ENCODE results near the gene CPXM2. TPM values are rescaled to one million over a fixed set of nuclear protein-coding genes. Genes with fewer than 3 reads are reported as not detected.
A peak's percentile ranks its signal among the peaks of the same experiment; 100 is the strongest.

The CPXM2 gene
- total RNA-seq, 2 donors from 2014 or later = 1.4 to 1.9 TPM

- Histone ChIP-seq H3K36me3 (ENCODE audit: control insufficient read depth, insufficient read depth, low read length) (no peaks in the 10 kb centered on the region), H3K27ac (ENCODE audit: low read depth, low read length) (no peak overlapping the region), H3K9me3 (ENCODE audit: control insufficient read depth, low read length) (no peaks in the 10 kb centered on the region), H3K27me3 (ENCODE audit: control insufficient read depth, insufficient read depth, low read length, poor library complexity, severe bottlenecking) (no peaks in the 10 kb centered on the region), H3K4me3 (ENCODE audit: low read length) (no peak overlapping the region), H3K9ac (ENCODE audit: extremely low read depth, low read length, poor library complexity, severe bottlenecking) (no peak overlapping the region), H3K4me1 (ENCODE audit: control insufficient read depth, insufficient read depth, low read length) (peaks cover 4% of the 10 kb centered on the region)
- H3K9me3 Mint-ChIP-seq = no peaks in the 10 kb centered on the region
- H3K27ac Mint-ChIP-seq = no peak overlapping the region
- no peak for DNase-seq
- H3K4me1 Mint-ChIP-seq = peaks cover 9% of the 10 kb centered on the region
- no peaks in the 10 kb centered on the region for H3K36me3 Mint-ChIP-seq (ENCODE audit: low read depth)
- TF ChIP-seq CTCF (conservative IDR thresholded peaks at IDR 0.05) = no peak
- no peak overlapping the region for H3K4me3 Mint-ChIP-seq
- 86 to 100% methylated on average over 5 to 9 of the region's 9 CpGs for whole genome bisulfite sequencing, 2 experiments (ENCODE audit: insufficient coverage in 1 of 2, insufficient read length in 1 of 2)
- no peaks in the 10 kb centered on the region for H3K27me3 Mint-ChIP-seq (ENCODE audit: insufficient read depth)
Measured at GRCh38 chr10:123865350-123865749, 26.3 kb downstream of the CPXM2 start.

DNA sequence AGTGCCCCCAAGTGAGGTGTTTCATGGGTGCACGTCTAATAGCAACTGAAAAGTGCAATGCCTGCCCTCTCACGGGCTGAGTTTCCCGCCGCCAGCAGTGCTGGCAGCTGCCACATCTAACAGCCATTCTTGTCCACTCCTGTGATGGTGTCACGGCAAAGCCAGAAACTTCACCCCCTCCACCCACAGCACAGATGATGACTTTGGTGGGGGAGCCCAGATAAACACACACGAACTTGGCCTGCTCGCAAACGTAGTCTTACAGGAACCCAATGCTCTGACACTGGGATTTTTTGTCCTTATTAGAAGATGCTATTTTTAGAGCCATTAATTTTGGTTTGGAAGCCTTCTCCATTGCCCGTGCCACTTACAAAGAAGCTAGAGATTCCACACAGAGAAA, 26.7 kb downstream of the CPXM2 start:
- no peak overlapping the region for H3K27ac ChIP-seq (ENCODE audit: low read depth, low read length)
- H3K27me3 ChIP-seq (ENCODE audit: control insufficient read depth, insufficient read depth, low read length, poor library complexity, severe bottlenecking) = no peaks in the 10 kb centered on the region
- no peak for DNase-seq
- 80 to 84% methylated on average over 5 to 9 of the region's 9 CpGs for WGBS, 2 experiments (ENCODE audit: insufficient coverage in 1 of 2, insufficient read length in 1 of 2)
- H3K4me3 ChIP-seq (ENCODE audit: low read length) = no peak overlapping the region
- Mint-ChIP-seq H3K4me3 (no peak overlapping the region), H3K27ac (no peak overlapping the region), H3K9me3 (no peaks in the 10 kb centered on the region), H3K27me3 (ENCODE audit: insufficient read depth) (no peaks in the 10 kb centered on the region), H3K36me3 (ENCODE audit: low read depth) (no peaks in the 10 kb centered on the region), H3K4me1 (peaks cover 5% of the 10 kb centered on the region)
- no peak for TF ChIP-seq CTCF (conservative IDR thresholded peaks at IDR 0.05)
- H3K36me3 ChIP-seq (ENCODE audit: control insufficient read depth, insufficient read depth, low read length) = no peaks in the 10 kb centered on the region
- no peaks in the 10 kb centered on the region for H3K9me3 ChIP-seq (ENCODE audit: control insufficient read depth, low read length)
- H3K9ac ChIP-seq (ENCODE audit: extremely low read depth, low read length, poor library complexity, severe bottlenecking) = no peak overlapping the region
- H3K4me1 ChIP-seq (ENCODE audit: control insufficient read depth, insufficient read depth, low read length) = peaks cover under 1% of the 10 kb centered on the region

DNA sequence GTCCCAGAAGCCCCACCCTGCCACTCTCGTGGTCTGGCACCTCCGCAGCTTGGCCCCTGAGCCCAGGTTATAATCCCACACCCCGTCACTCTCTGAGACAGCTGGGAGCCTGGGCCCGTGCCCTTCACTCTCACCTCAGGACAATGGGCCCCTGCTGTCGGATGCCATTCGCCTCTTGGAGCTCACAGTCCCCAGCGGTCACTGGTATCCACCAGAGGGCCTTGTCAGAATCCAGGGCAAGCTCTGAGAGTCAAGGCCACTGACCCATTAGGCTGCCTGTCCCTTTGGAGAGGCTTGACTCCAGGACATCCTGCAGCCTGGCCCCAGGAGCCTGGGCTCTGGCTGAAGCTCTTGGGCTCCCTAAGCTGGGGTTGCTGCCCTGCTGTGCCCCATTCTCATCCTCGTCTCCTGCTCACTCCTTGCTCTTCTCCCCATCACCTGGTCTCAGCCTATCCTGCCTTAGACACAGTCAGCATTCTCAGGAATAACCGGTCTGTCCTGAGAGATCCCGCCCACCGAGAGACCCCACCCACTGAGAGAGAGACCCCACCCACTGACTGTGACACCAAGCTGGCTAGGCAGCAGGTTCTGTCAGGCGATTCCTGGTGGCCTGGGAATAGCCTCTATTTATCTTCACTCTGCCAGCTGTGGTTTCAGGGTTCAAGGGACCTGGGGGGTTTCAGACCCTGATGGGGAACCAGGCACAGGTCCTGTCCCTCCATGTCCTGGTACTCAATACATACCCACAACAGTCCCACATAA, 27.7 kb downstream of the CPXM2 start:
- no peak overlapping the region for H3K27ac Mint-ChIP-seq
- no peaks in the 10 kb centered on the region for H3K4me1 ChIP-seq (ENCODE audit: control insufficient read depth, insufficient read depth, low read length)
- peak; percentile 48 for TF ChIP-seq CTCF (conservative IDR thresholded peaks at IDR 0.05)
- no peaks in the 10 kb centered on the region for H3K36me3 ChIP-seq (ENCODE audit: control insufficient read depth, insufficient read depth, low read length)
- H3K9me3 ChIP-seq (ENCODE audit: control insufficient read depth, low read length) = no peaks in the 10 kb centered on the region
- 86 to 96% methylated on average over 7 to 12 of the region's 12 CpGs for WGBS, 2 experiments (ENCODE audit: insufficient coverage in 1 of 2, insufficient read length in 1 of 2)
- H3K36me3 Mint-ChIP-seq (ENCODE audit: low read depth) = no peaks in the 10 kb centered on the region
- no peak overlapping the region for H3K9ac ChIP-seq (ENCODE audit: extremely low read depth, low read length, poor library complexity, severe bottlenecking)
- no peaks in the 10 kb centered on the region for H3K27me3 Mint-ChIP-seq (ENCODE audit: insufficient read depth)
- DNase-seq = peak; percentile 89
- H3K27me3 ChIP-seq (ENCODE audit: control insufficient read depth, insufficient read depth, low read length, poor library complexity, severe bottlenecking) = no peaks in the 10 kb centered on the region
- no peak overlapping the region for H3K27ac ChIP-seq (ENCODE audit: low read depth, low read length)
- H3K4me1 Mint-ChIP-seq = peaks cover 5% of the 10 kb centered on the region
- no peak overlapping the region for H3K4me3 ChIP-seq (ENCODE audit: low read length)
- H3K9me3 Mint-ChIP-seq = no peaks in the 10 kb centered on the region
- H3K4me3 Mint-ChIP-seq = no peak overlapping the region

All from endodermal cell (in vitro differentiated cells).